ENCODE measurements around the gene OR10G4. TPM values are rescaled to one million over a fixed set of nuclear protein-coding genes. Genes with fewer than 3 reads are reported as not detected.
"Not testable (repeated sequence)": the region's sequence is repeated elsewhere in the genome, so short reads cannot be mapped to it uniquely, and the experiment has no call there.

OR10G4 gene
- total and polyA plus RNA-seq, 2 of the 8 experiments (the other 6 are each of a cell fraction or from before 2014, with no cell fraction given) = 0.14 TPM; not detected in 1

DNA sequence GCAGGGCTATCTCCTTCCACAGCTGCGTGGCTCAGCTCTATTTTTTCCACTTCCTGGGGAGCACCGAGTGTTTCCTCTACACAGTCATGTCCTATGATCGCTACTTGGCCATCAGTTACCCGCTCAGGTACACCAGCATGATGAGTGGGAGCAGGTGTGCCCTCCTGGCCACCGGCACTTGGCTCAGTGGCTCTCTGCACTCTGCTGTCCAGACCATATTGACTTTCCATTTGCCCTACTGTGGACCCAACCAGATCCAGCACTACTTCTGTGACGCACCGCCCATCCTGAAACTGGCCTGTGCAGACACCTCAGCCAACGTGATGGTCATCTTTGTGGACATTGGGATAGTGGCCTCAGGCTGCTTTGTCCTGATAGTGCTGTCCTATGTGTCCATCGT, 3.0 kb downstream of the OR10G4 start:
- H3K79me1 ChIP-seq (ENCODE audit: low read depth, low read length); H3K4me3 ChIP-seq (ENCODE audit: extremely low read depth in 1 of 4, insufficient read depth in 2 of 4, low read depth in 3 of 4, low read length in 4 of 4); POLR2A ChIA-PET (ENCODE audit: partially characterized antibody); H3K23me2 ChIP-seq (ENCODE audit: low read depth, low read length); H2BK120ac ChIP-seq (replicated peaks; ENCODE audit: low read depth, low read length); H2BK15ac ChIP-seq (ENCODE audit: low read length); H3K56ac ChIP-seq (replicated peaks; ENCODE audit: insufficient read length, low read depth, low read length); H3K36me3 ChIP-seq (ENCODE audit: control insufficient read depth in 2 of 4, insufficient read depth in 4 of 4, low read length in 3 of 4); CTCF ChIA-PET (ENCODE audit: partially characterized antibody); FAIRE-seq; H3K27ac ChIP-seq (ENCODE audit: low read depth, low read length); H3K18ac ChIP-seq (ENCODE audit: extremely low read depth, low read length); H3K9ac ChIP-seq (replicated peaks in 1 of 4; ENCODE audit: extremely low read depth in 1 of 4, low read depth in 3 of 4, low read length in 3 of 4); H3K23ac ChIP-seq (ENCODE audit: insufficient read length); H3K4ac ChIP-seq (replicated peaks; ENCODE audit: insufficient read length, low read depth, low read length); H4K5ac ChIP-seq (ENCODE audit: insufficient read length, low read depth, low read length); H2AFZ ChIP-seq (ENCODE audit: low read length); H3K4me1 ChIP-seq (replicated peaks in 1 of 4; ENCODE audit: control insufficient read depth in 3 of 4, insufficient read depth in 4 of 4, low read length in 3 of 4); H4K20me1 ChIP-seq (replicated peaks in 1 of 2; ENCODE audit: control insufficient read depth in 1 of 2, insufficient read depth in 2 of 2, low read length in 2 of 2); H3K9me3 ChIP-seq (ENCODE audit: insufficient read depth in 2 of 2, low read depth in 1 of 2, low read length in 1 of 2); H2BK5ac ChIP-seq (ENCODE audit: low read depth, low read length); DNase-seq (ENCODE audit: low read depth in 1 of 2, low spot score in 2 of 2); H3K27me3 ChIP-seq (replicated peaks in 1 of 4; ENCODE audit: control insufficient read depth in 3 of 4, extremely low read depth in 1 of 4, insufficient read depth in 3 of 4, low read length in 3 of 4); H3K14ac ChIP-seq (ENCODE audit: insufficient read length); H3K4me2 ChIP-seq (ENCODE audit: insufficient read depth in 1 of 2, low read depth in 2 of 2, low read length in 2 of 2); H2BK20ac ChIP-seq (ENCODE audit: low read length); H4K8ac ChIP-seq (ENCODE audit: extremely low read depth, insufficient read depth, low read length); H3K79me2 ChIP-seq (ENCODE audit: control insufficient read depth in 1 of 2, insufficient read depth in 2 of 2, low read length in 2 of 2); H4K91ac ChIP-seq (replicated peaks; ENCODE audit: insufficient read length, low read length); H2BK12ac ChIP-seq (ENCODE audit: low read depth, low read length); H2AK5ac ChIP-seq (ENCODE audit: low read depth, low read length): not testable (repeated sequence)
- WGBS, 2 experiments (ENCODE audit: extremely low coverage in 1 of 2, insufficient coverage in 1 of 2, insufficient read length in 1 of 2, insufficient replicate concordance in 2 of 2, low coverage in 1 of 2, low lambda C conversion rate in 2 of 2, missing lambda C conversion rate in 1 of 2) = 98% methylated on average over 4 of the region's 9 CpGs; no CpG with 5 or more reads in 1 of the 2 experiments

Data from H1 (cell line).